HepG2 (cell line): ENCODE results near the gene DNAJC12. TPM values are rescaled to one million over a fixed set of nuclear protein-coding genes. Genes with fewer than 3 reads are reported as not detected.

Experiments
- CENPBD1 ChIP-seq: sonication (generic); formaldehyde crosslinking; IDR thresholded peaks from 2 replicates; pipeline ENCODE4 v1.8.0; 2022; ENCODE audit warnings: missing genetic modification reagents, low read depth, mild to moderate bottlenecking, borderline replicate concordance
- FOXO4 ChIP-seq: sonication (generic); formaldehyde crosslinking; conservative IDR thresholded peaks from 2 replicates; pipeline ENCODE4 v1.8.1; 2023; ENCODE audit warnings: missing genetic modification reagents
- HNF4A ChIP-seq: sonication (generic); formaldehyde crosslinking; IDR thresholded peaks from 2 replicates; pipeline ENCODE4 v1.4.0; 2020; ENCODE audit warnings: missing genetic modification reagents
- HOXD1 ChIP-seq: sonication (generic); formaldehyde crosslinking; IDR thresholded peaks from 2 replicates; pipeline ENCODE4 v1.5.0; 2020; ENCODE audit warnings: missing genetic modification reagents
- IRF1 ChIP-seq: sonication (generic); formaldehyde crosslinking; IDR thresholded peaks from 2 replicates; pipeline ENCODE4 v1.4.0; 2020; ENCODE audit warnings: low read depth, mild to moderate bottlenecking, missing genetic modification reagents
- IRF9 ChIP-seq: sonication (generic); formaldehyde crosslinking; IDR thresholded peaks from 2 replicates; pipeline ENCODE4 v1.8.0; 2022; ENCODE audit warnings: missing genetic modification reagents, mild to moderate bottlenecking, borderline replicate concordance
- KLF11 ChIP-seq: IDR thresholded peaks from 2 replicates; pipeline ENCODE4 v1.6.1; 2016; ENCODE audit warnings: missing compliant biosample characterization
- MED13 ChIP-seq: sonication (generic); formaldehyde crosslinking; IDR thresholded peaks from 2 replicates; pipeline ENCODE4 v1.5.0; 2020; ENCODE audit warnings: missing genetic modification reagents
- MZF1 ChIP-seq: sonication (generic); formaldehyde crosslinking; IDR thresholded peaks from 2 replicates; pipeline ENCODE4 v1.8.1; 2023; ENCODE audit warnings: mild to moderate bottlenecking, missing genetic modification reagents, borderline replicate concordance
- PAX8 ChIP-seq: sonication (generic); formaldehyde crosslinking; IDR thresholded peaks from 2 replicates; pipeline ENCODE4 v1.8.0; 2022; ENCODE audit warnings: mild to moderate bottlenecking, missing genetic modification reagents, borderline replicate concordance
- PHB2 ChIP-seq: fragments of 450-650 bp; IDR thresholded peaks from 2 replicates; pipeline ENCODE4 v1.6.1; 2018; ENCODE audit not compliant: partially characterized antibody
- TCF7L2 ChIP-seq: IDR thresholded peaks from 2 replicates; pipeline ENCODE4 v1.6.1; 2011; ENCODE audit warnings: mild to moderate bottlenecking, low read depth, low read length, moderate library complexity
- UBTF ChIP-seq: sonication (generic); formaldehyde crosslinking; IDR thresholded peaks from 2 replicates; pipeline ENCODE4 v1.4.0; 2020; ENCODE audit warnings: mild to moderate bottlenecking, missing genetic modification reagents
- ZNF292 ChIP-seq: sonication (generic); formaldehyde crosslinking; IDR thresholded peaks from 2 replicates; pipeline ENCODE4 v1.8.1; 2022; ENCODE audit warnings: mild to moderate bottlenecking, low read depth, missing genetic modification reagents, borderline replicate concordance
- ZNF83 ChIP-seq: sonication (generic); formaldehyde crosslinking; IDR thresholded peaks from 2 replicates; pipeline ENCODE4 v1.4.0; 2020; ENCODE audit warnings: missing genetic modification reagents, mild to moderate bottlenecking, borderline replicate concordance
- polyA plus RNA-seq, 8 experiments: library from polyadenylated mRNA; depleted of rRNA in 3 of 8; stranded (reverse) in 7 of 8; unstranded in 1 of 8; fragments of >200 nt; fragmentation: Illumina TruSeq in 4 of 8; extraction: Trizol in 4 of 8; gene quantifications; 2 replicates each; pipeline versions ENCODE4 v1.2.1 to v1.2.3, GENCODE V29; 2011 to 2016; ENCODE audit warnings: low read depth in 4 of 8, missing spikeins in 1 of 8, mixed read lengths in 1 of 8; ENCODE audit not compliant: insufficient read depth in 1 of 8
- total RNA-seq, 5 experiments: library from RNA; depleted of rRNA; stranded (reverse); fragments of >200 nt; fragmentation: Illumina TruSeq; extraction: Trizol; gene quantifications; 2 replicates each; pipeline ENCODE4 v1.2.3, GENCODE V29; 2016; ENCODE audit warnings: low read depth in 1 of 5
- TF ChIP-seq, protein P1 (sequence below), 2 experiments: sonication (generic) in 1 of 2; formaldehyde crosslinking in 1 of 2; IDR thresholded peaks; 2 replicates each; pipeline versions ENCODE4 v1.4.0 to v1.6.1; 2016 to 2020; ENCODE audit warnings: borderline replicate concordance in 1 of 2, low read depth in 1 of 2, mild to moderate bottlenecking in 1 of 2, missing genetic modification reagents in 1 of 2

DNAJC12 gene
- total and polyA plus RNA-seq, 2 of the 13 experiments (the other 11 are each of a cell fraction or from before 2014, with no cell fraction given), result 11.6 to 43.9 TPM

GRCh38 chr10:67884842-67885670 is 47.1 kb upstream of the DNAJC12 start (continued):
- peak; percentile 90 for TF ChIP-seq UBTF (CRISPR knock-in tag)
- TF ChIP-seq FOXO4, result no peak
- TF ChIP-seq TCF7L2, result no peak
- no peak for TF ChIP-seq KLF11
- TF ChIP-seq PAX8, result no peak
- no peak; the same call in 1 of the 2 replicates for TF ChIP-seq CENPBD1 (CRISPR knock-in tag)
- no peak for TF ChIP-seq IRF9
- no peak for TF ChIP-seq MZF1 (CRISPR knock-in tag)
- 0 out of 2 replicates have a peak, but pooled peaks have one; percentile 8 for TF ChIP-seq MED13 (CRISPR knock-in tag)
- peak; percentile 47; the same call in 1 of the 2 replicates for TF ChIP-seq ZNF292 (CRISPR knock-in tag)
- no peak for TF ChIP-seq IRF1 (CRISPR knock-in tag)
- TF ChIP-seq PHB2, result no peak
- no peak for TF ChIP-seq HOXD1 (CRISPR knock-in tag)
- no peak for TF ChIP-seq HNF4A (CRISPR knock-in tag)
- no peak for TF ChIP-seq ZNF83 (CRISPR knock-in tag)
- TF ChIP-seq, protein P1, sequence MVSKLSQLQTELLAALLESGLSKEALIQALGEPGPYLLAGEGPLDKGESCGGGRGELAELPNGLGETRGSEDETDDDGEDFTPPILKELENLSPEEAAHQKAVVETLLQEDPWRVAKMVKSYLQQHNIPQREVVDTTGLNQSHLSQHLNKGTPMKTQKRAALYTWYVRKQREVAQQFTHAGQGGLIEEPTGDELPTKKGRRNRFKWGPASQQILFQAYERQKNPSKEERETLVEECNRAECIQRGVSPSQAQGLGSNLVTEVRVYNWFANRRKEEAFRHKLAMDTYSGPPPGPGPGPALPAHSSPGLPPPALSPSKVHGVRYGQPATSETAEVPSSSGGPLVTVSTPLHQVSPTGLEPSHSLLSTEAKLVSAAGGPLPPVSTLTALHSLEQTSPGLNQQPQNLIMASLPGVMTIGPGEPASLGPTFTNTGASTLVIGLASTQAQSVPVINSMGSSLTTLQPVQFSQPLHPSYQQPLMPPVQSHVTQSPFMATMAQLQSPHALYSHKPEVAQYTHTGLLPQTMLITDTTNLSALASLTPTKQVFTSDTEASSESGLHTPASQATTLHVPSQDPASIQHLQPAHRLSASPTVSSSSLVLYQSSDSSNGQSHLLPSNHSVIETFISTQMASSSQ (IDR thresholded peaks at IDR 0.05; ENCODE audit: low read depth), result no peak
- TF ChIP-seq, protein P1 (CRISPR knock-in tag; IDR thresholded peaks at IDR 0.05; ENCODE audit: borderline replicate concordance), result no peak
